H9 (cell line): ENCODE data around the gene FLNA. TPM values are rescaled to one million over a fixed set of nuclear protein-coding genes. Genes with fewer than 3 reads are reported as not detected.

ENCODE experiments used
- DNase-seq: peaks from one replicate; pipeline ENCODE4 v3.0.0-alpha.2; 2017
- H2AFZ ChIP-seq: one replicate; pipeline ENCODE4 v1.6.1; 2013; ENCODE audit warnings: mild to moderate bottlenecking, low read length, control low read depth, moderate library complexity
- H2AK5ac ChIP-seq: 2 replicates; pipeline ENCODE4 v1.6.1; 2013; ENCODE audit warnings: low read length, control low read depth, mixed read lengths; ENCODE audit not compliant: insufficient read length
- H2BK120ac ChIP-seq: one replicate; pipeline ENCODE4 v1.6.1; 2013; ENCODE audit warnings: low read depth, mild to moderate bottlenecking, low read length, control low read depth, inconsistent platforms; ENCODE audit not compliant: poor library complexity, severe bottlenecking
- H2BK12ac ChIP-seq: 2 replicates; pipeline ENCODE4 v1.6.1; 2013; ENCODE audit warnings: low read length, control low read depth, mixed read lengths, low read depth; ENCODE audit not compliant: insufficient read length
- H2BK15ac ChIP-seq: 2 replicates; pipeline ENCODE4 v1.6.1; 2013; ENCODE audit warnings: low read depth, low read length, control low read depth
- H2BK20ac ChIP-seq: one replicate; pipeline ENCODE4 v1.6.1; 2013; ENCODE audit warnings: low read depth, mild to moderate bottlenecking, low read length, control low read depth, inconsistent platforms; ENCODE audit not compliant: poor library complexity, severe bottlenecking
- H2BK5ac ChIP-seq: 2 replicates; pipeline ENCODE4 v1.6.1; 2013; ENCODE audit warnings: low read length, control low read depth, mixed read lengths; ENCODE audit not compliant: insufficient read length
- H3K14ac ChIP-seq: 2 replicates; pipeline ENCODE4 v1.6.1; 2013; ENCODE audit warnings: low read length, control low read depth; ENCODE audit not compliant: insufficient read depth
- H3K18ac ChIP-seq: 2 replicates; pipeline ENCODE4 v1.6.1; 2013; ENCODE audit warnings: low read depth, mild to moderate bottlenecking, mixed read lengths, low read length, control low read depth; ENCODE audit not compliant: insufficient read length
- H3K23ac ChIP-seq: 2 replicates; pipeline ENCODE4 v1.6.1; 2013; ENCODE audit warnings: low read length, control low read depth, mixed read lengths, low read depth; ENCODE audit not compliant: insufficient read length
- H3K23me2 ChIP-seq: 2 replicates; pipeline ENCODE4 v1.6.1; 2013; ENCODE audit warnings: low read depth, mild to moderate bottlenecking, mixed read lengths, low read length, control low read depth; ENCODE audit not compliant: insufficient read length, poor library complexity, severe bottlenecking
- H3K27ac ChIP-seq: 2 replicates; pipeline ENCODE4 v1.5.1; 2013; ENCODE audit warnings: low read length, control low read depth, mixed read lengths, low read depth; ENCODE audit not compliant: insufficient read length
- H3K27me3 ChIP-seq: 2 replicates; pipeline ENCODE4 v1.6.1; 2013; ENCODE audit warnings: low read length, control low read depth, inconsistent platforms; ENCODE audit not compliant: insufficient read depth
- H3K4ac ChIP-seq: 2 replicates; pipeline ENCODE4 v1.6.1; 2013; ENCODE audit warnings: low read depth, mild to moderate bottlenecking, control low read depth, inconsistent platforms, low read length, moderate library complexity
- H3K4me1 ChIP-seq: 2 replicates; pipeline ENCODE4 v1.6.1; 2013; ENCODE audit warnings: low read length, control low read depth, inconsistent platforms; ENCODE audit not compliant: insufficient read depth
- H3K4me2 ChIP-seq: 2 replicates; pipeline ENCODE4 v1.6.1; 2013; ENCODE audit warnings: low read length, control low read depth, mixed read lengths; ENCODE audit not compliant: insufficient read length, insufficient read depth
- H3K56ac ChIP-seq: 2 replicates; pipeline ENCODE4 v1.6.1; 2013; ENCODE audit warnings: low read depth, mild to moderate bottlenecking, mixed read lengths, low read length, control low read depth; ENCODE audit not compliant: insufficient read length
- H3K79me1 ChIP-seq: 2 replicates; pipeline ENCODE4 v1.6.1; 2013; ENCODE audit warnings: low read depth, mild to moderate bottlenecking, moderate library complexity, low read length, control low read depth, inconsistent platforms; ENCODE audit not compliant: insufficient read depth, poor library complexity, severe bottlenecking
- H3K79me2 ChIP-seq: 2 replicates; pipeline ENCODE4 v1.6.1; 2013; ENCODE audit warnings: low read length, control low read depth, inconsistent platforms; ENCODE audit not compliant: insufficient read depth
- H3K9ac ChIP-seq: 2 replicates; pipeline ENCODE4 v1.6.1; 2013; ENCODE audit warnings: low read length, control low read depth, mixed read lengths; ENCODE audit not compliant: insufficient read length; ENCODE audit errors: extremely low read depth
- H3K9me3 ChIP-seq: one replicate; pipeline ENCODE4 v1.6.1; 2013; ENCODE audit warnings: low read depth, low read length, inconsistent platforms; ENCODE audit not compliant: control insufficient read depth
- H3T11ph ChIP-seq: one replicate; pipeline ENCODE4 v1.6.1; 2013; ENCODE audit warnings: mild to moderate bottlenecking, low read length, control low read depth, inconsistent platforms
- H4K20me1 ChIP-seq: one replicate; pipeline ENCODE4 v1.6.1; 2013; ENCODE audit not compliant: control insufficient read depth, insufficient read length, insufficient read depth
- H4K5ac ChIP-seq: 2 replicates; pipeline ENCODE4 v1.6.1; 2013; ENCODE audit warnings: low read depth, mild to moderate bottlenecking, mixed read lengths, low read length, control low read depth; ENCODE audit not compliant: insufficient read length
- H4K8ac ChIP-seq: replicated peaks from 2 replicates; pipeline ENCODE4 v1.6.1; 2013; ENCODE audit warnings: low read length, control low read depth, mixed read lengths, low read depth; ENCODE audit not compliant: insufficient read length
- H4K91ac ChIP-seq: 2 replicates; pipeline ENCODE4 v1.6.1; 2013; ENCODE audit warnings: low read depth, mild to moderate bottlenecking, moderate library complexity, mixed read lengths, low read length, control low read depth; ENCODE audit not compliant: insufficient read length
- H3K27ac Mint-ChIP-seq, 3 experiments: 2 replicates in 2 of 3; 3 replicates in 1 of 3; pipeline ENCODE4 v1.8.0; 2020 to 2021; ENCODE audit warnings: mixed read lengths in 3 of 3, mild to moderate bottlenecking in 1 of 3, moderate library complexity in 1 of 3
- H3K27me3 Mint-ChIP-seq: 2 replicates; pipeline ENCODE4 v1.8.0; 2021; ENCODE audit warnings: low read depth, mild to moderate bottlenecking, moderate library complexity, mixed read lengths
- H3K36me3 Mint-ChIP-seq, 3 experiments: 2 replicates in 2 of 3; 3 replicates in 1 of 3; pipeline ENCODE4 v1.8.0; 2020 to 2021; ENCODE audit warnings: low read depth in 3 of 3, mixed read lengths in 3 of 3; ENCODE audit not compliant: insufficient read depth in 1 of 3
- H3K4me1 Mint-ChIP-seq, 2 experiments: 2 replicates each; pipeline ENCODE4 v1.8.0; 2020; ENCODE audit warnings: mixed read lengths in 2 of 2
- H3K4me3 Mint-ChIP-seq, 2 experiments: 2 replicates in 1 of 2; 3 replicates in 1 of 2; pipeline ENCODE4 v1.8.0; 2020 to 2021; ENCODE audit warnings: mild to moderate bottlenecking in 2 of 2, mixed read lengths in 2 of 2, moderate library complexity in 1 of 2
- H3K9me3 Mint-ChIP-seq, 2 experiments: 2 replicates in 1 of 2; 3 replicates in 1 of 2; pipeline ENCODE4 v1.8.0; 2020; ENCODE audit warnings: mild to moderate bottlenecking in 2 of 2, mixed read lengths in 2 of 2, moderate library complexity in 1 of 2
- WGBS: extraction: QIAGEN DNeasy Blood & Tissue Kit; methylation state at CpG from one replicate; pipeline ENCODE4 v1.1.7; 2013; ENCODE audit warnings: missing lambda C conversion rate, low lambda C conversion rate, mixed read lengths; ENCODE audit not compliant: insufficient read length; ENCODE audit errors: extremely low coverage; 5-methylcytosine and 5-hydroxymethylcytosine counted together
- total RNA-seq: library from RNA; stranded (reverse); gene quantifications from 2 replicates; pipeline ENCODE4 v1.2.1, GENCODE V29; 2021
- TF ChIP-seq, protein P1 (sequence below): fragments of 200-600 bp; sonication (generic); conservative IDR thresholded peaks from 3 replicates; pipeline ENCODE4 v1.8.0; 2021; ENCODE audit warnings: antibody characterized with exemption, mild to moderate bottlenecking

Gene FLNA
- total RNA-seq, 1 experiment from 2014 or later: 957 TPM

DNA sequence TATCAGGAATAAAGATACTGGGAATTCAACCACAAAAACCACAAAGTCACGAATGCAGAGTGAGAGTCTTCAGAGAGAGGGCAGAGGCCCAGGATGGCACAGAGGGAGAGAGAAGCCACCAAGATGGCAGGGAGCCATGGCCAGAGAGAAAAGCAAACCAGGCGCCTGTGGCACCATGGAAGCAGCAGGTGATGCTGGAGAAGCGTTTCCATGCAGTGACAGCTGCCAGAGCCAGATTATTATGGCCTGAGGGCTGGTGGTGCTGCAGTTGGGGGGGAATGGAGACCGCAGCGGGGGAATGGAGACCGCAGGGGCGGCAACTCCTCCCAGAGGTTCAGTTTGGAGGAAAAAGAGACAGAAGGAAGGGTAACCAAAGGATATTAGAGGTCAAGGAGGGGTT is 42.7 kb upstream of the FLNA start:
- H2AK5ac ChIP-seq: no peak overlapping the region
- TF ChIP-seq, protein P1, sequence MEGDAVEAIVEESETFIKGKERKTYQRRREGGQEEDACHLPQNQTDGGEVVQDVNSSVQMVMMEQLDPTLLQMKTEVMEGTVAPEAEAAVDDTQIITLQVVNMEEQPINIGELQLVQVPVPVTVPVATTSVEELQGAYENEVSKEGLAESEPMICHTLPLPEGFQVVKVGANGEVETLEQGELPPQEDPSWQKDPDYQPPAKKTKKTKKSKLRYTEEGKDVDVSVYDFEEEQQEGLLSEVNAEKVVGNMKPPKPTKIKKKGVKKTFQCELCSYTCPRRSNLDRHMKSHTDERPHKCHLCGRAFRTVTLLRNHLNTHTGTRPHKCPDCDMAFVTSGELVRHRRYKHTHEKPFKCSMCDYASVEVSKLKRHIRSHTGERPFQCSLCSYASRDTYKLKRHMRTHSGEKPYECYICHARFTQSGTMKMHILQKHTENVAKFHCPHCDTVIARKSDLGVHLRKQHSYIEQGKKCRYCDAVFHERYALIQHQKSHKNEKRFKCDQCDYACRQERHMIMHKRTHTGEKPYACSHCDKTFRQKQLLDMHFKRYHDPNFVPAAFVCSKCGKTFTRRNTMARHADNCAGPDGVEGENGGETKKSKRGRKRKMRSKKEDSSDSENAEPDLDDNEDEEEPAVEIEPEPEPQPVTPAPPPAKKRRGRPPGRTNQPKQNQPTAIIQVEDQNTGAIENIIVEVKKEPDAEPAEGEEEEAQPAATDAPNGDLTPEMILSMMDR: no peak
- H2BK12ac ChIP-seq: no peak overlapping the region
- no peak overlapping the region for H3T11ph ChIP-seq
- no peaks in the 10 kb centered on the region for H3K27me3 ChIP-seq
- peaks cover 43% of the 10 kb centered on the region for H3K9me3 ChIP-seq
- no CpG with 5 or more reads among the region's 7 CpGs for WGBS
- H3K56ac ChIP-seq: no peak overlapping the region
- H3K79me2 ChIP-seq: no peaks in the 10 kb centered on the region
- no peak overlapping the region for H2BK5ac ChIP-seq
- no peak overlapping the region for H3K23ac ChIP-seq
- H3K4me1 ChIP-seq: no peaks in the 10 kb centered on the region
- no peak overlapping the region for H3K9ac ChIP-seq
- no peaks in the 10 kb centered on the region for H3K4me1 Mint-ChIP-seq
- DNase-seq: no peak
- no peak overlapping the region for H3K18ac ChIP-seq
- H3K23me2 ChIP-seq: peaks cover 1% of the 10 kb centered on the region
- no peak overlapping the region for H2BK20ac ChIP-seq
- no peak overlapping the region for H4K5ac ChIP-seq
- no peak overlapping the region for H3K27ac ChIP-seq
- peaks cover 56 to 68% of the 10 kb centered on the region in 2 experiments for H3K9me3 Mint-ChIP-seq
- no peak overlapping the region for H3K4me2 ChIP-seq
- no peaks in the 10 kb centered on the region for H3K27me3 Mint-ChIP-seq
- no peak overlapping the region for H2BK15ac ChIP-seq
- H3K4me3 Mint-ChIP-seq: no peak overlapping the region
- peaks cover 14 to 36% (median 21%) of the 10 kb centered on the region in 3 experiments for H3K36me3 Mint-ChIP-seq
- no peak overlapping the region for H2AFZ ChIP-seq
- no peak overlapping the region for H2BK120ac ChIP-seq
- no peak overlapping the region for H4K8ac ChIP-seq
- H3K79me1 ChIP-seq: no peaks in the 10 kb centered on the region
- H4K91ac ChIP-seq: no peak overlapping the region
- no peak overlapping the region for H3K14ac ChIP-seq
- H3K27ac Mint-ChIP-seq: no peak overlapping the region; a peak in 1 of 7 replicates
- no peak overlapping the region for H3K4ac ChIP-seq
- no peaks in the 10 kb centered on the region for H4K20me1 ChIP-seq
